OCI-LY3 (cell line): Measurements from ENCODE around the gene ACAP2.

Source experiments
- CTCF ChIP-seq: fragments of 200-600, 300-600 bp; sonication (generic); IDR thresholded peaks from 2 replicates; pipeline ENCODE4 v1.5.1; 2014; ENCODE audit warnings: antibody characterized with exemption, low read length, low read depth
- EZH2phosphoT487 ChIP-seq: fragments of 200-600 bp; shearing (Covaris generic); IDR thresholded peaks from 2 replicates; pipeline ENCODE4 v1.6.1; 2018; ENCODE audit warnings: antibody characterized with exemption, mixed run types, low read depth

GRCh38 chr3:195384952-195385351 is 57.9 kb downstream of the ACAP2 start:
- no peak for TF ChIP-seq CTCF
- no peak for TF ChIP-seq EZH2phosphoT487
